ENCODE measurements around the gene CSGALNACT2. TPM values are rescaled to one million over a fixed set of nuclear protein-coding genes. Genes with fewer than 3 reads are reported as not detected.

Gene CSGALNACT2
- total RNA-seq, 4 donors from 2014 or later = 14.4 to 24.1 (median 20.0) TPM

GRCh38 chr10:43225004-43225786 lies 87.0 kb downstream of the CSGALNACT2 start:
- H3K4me3 ChIP-seq (replicated peaks in 1 of 3) = no peak overlapping the region
- no peak overlapping the region for H3K27ac ChIP-seq
- no peaks in the 10 kb centered on the region for H3K27me3 ChIP-seq
- TF ChIP-seq CTCF (IDR thresholded peaks at IDR 0.05) (no peak), POLR2A (IDR thresholded peaks at IDR 0.05) (no peak)
- H3K4me1 ChIP-seq = peaks cover 6 to 14% of the 10 kb centered on the region in 2 donors
- peak in 1 of 2 donors; percentile 2 for DNase-seq
- intact Hi-C loops (cut with DNase I) = no loop called here
- WGBS, 2 donors = 81 to 94% methylated on average over 4 to 5 of the region's 5 CpGs
- no peaks in the 10 kb centered on the region for H3K9me3 ChIP-seq
- H3K36me3 ChIP-seq = no peaks in the 10 kb centered on the region

- DNase-seq = peak in 1 of 2 donors; percentile 0
- intact Hi-C loops (cut with DNase I) = no loop called here
- WGBS, 2 donors = 60 to 77% methylated on average over 9 to 11 of the region's 11 CpGs
These were observed 87.5 kb downstream of the CSGALNACT2 start for GRCh38 chr10:43225787-43226153.

GRCh38 chr10:43226441-43226840 lies 88.2 kb downstream of the CSGALNACT2 start:
- peaks cover 6 to 17% of the 10 kb centered on the region in 2 donors for H3K4me1 ChIP-seq
- no peaks in the 10 kb centered on the region for H3K27me3 ChIP-seq
- H3K36me3 ChIP-seq = no peaks in the 10 kb centered on the region
- no peak overlapping the region for H3K4me3 ChIP-seq (replicated peaks in 1 of 3)
- TF ChIP-seq CTCF (IDR thresholded peaks at IDR 0.05) = no peak
- no peak for DNase-seq
- WGBS, 2 donors = 91 to 95% methylated on average over 6 of the region's 6 CpGs
- intact Hi-C loops (cut with DNase I) = no loop called here
- no peaks in the 10 kb centered on the region for H3K9me3 ChIP-seq
- no peak overlapping the region for H3K27ac ChIP-seq

More at GRCh38 chr10:43225787-43226153, 87.5 kb downstream of the CSGALNACT2 start:
- no peaks in the 10 kb centered on the region for H3K27me3 ChIP-seq
- H3K9me3 ChIP-seq = no peaks in the 10 kb centered on the region
- H3K27ac ChIP-seq = no peak overlapping the region
- no peak overlapping the region for H3K4me3 ChIP-seq (replicated peaks in 1 of 3)
- TF ChIP-seq CTCF (IDR thresholded peaks at IDR 0.05) (no peak), POLR2A (IDR thresholded peaks at IDR 0.05) (no peak)
- peaks cover 6 to 17% of the 10 kb centered on the region in 2 donors for H3K4me1 ChIP-seq
- no peaks in the 10 kb centered on the region for H3K36me3 ChIP-seq

GRCh38 chr10:43226851-43227845 lies 88.9 kb downstream of the CSGALNACT2 start:
- WGBS, 2 donors = 90 to 96% methylated on average over 7 to 8 of the region's 8 CpGs
- peak; percentile 0 for DNase-seq
- Histone ChIP-seq H3K9me3 (no peaks in the 10 kb centered on the region), H3K4me3 (replicated peaks in 1 of 3) (no peak overlapping the region), H3K4me1 (peaks cover 6 to 17% of the 10 kb centered on the region in 2 donors), H3K27me3 (no peaks in the 10 kb centered on the region), H3K36me3 (no peaks in the 10 kb centered on the region), H3K27ac (no peak overlapping the region)
- intact Hi-C loops (cut with DNase I) = no loop called here
- no peak for TF ChIP-seq POLR2A (IDR thresholded peaks at IDR 0.05)
- no peak for TF ChIP-seq CTCF (IDR thresholded peaks at IDR 0.05)

Measured in thyroid gland (tissue), 4 donors.